WTC11 (cell line): ENCODE data around the gene COPA. TPM values are rescaled to one million over a fixed set of nuclear protein-coding genes. Genes with fewer than 3 reads are reported as not detected.

Source experiments
- ATAC-seq: fragments of 200-7000 bp; cut with Tn5 transposase; 2 replicates; pipeline ENCODE4 v1.10.0; 2021; ENCODE audit warnings: mild to moderate bottlenecking, moderate library complexity
- CTCF ChIA-PET: fragments of 300-600 bp; sonication (Branson Sonifier 250); formaldehyde crosslinking; loops from one replicate; lab custom pipeline; 2021; ENCODE audit warnings: antibody characterized with exemption; lab: Charles Lee
- POLR2A ChIA-PET: fragments of 350-600 bp; sonication (Branson Sonifier 250); formaldehyde crosslinking; loops from one replicate; lab custom pipeline; 2021; ENCODE audit warnings: antibody characterized with exemption; lab: Charles Lee
- DNase-seq: peaks from one replicate; pipeline ENCODE4 v3.0.0; 2021; ENCODE audit warnings: low spot score
- H3K27ac Mint-ChIP-seq: 2 replicates; pipeline ENCODE4 v1.8.0; 2021; ENCODE audit warnings: mixed read lengths
- H3K27me3 Mint-ChIP-seq: 2 replicates; pipeline ENCODE4 v1.8.0; 2021; ENCODE audit warnings: low read depth, mild to moderate bottlenecking, moderate library complexity, mixed read lengths
- H3K36me3 Mint-ChIP-seq: 2 replicates; pipeline ENCODE4 v1.8.0; 2021; ENCODE audit warnings: mixed read lengths
- H3K4me1 Mint-ChIP-seq: 2 replicates; pipeline ENCODE4 v1.8.0; 2022; ENCODE audit warnings: mixed read lengths
- H3K4me3 Mint-ChIP-seq: 2 replicates; pipeline ENCODE4 v1.8.0; 2021; ENCODE audit warnings: mild to moderate bottlenecking, moderate library complexity, mixed read lengths
- H3K9me3 Mint-ChIP-seq: 2 replicates; pipeline ENCODE4 v1.8.0; 2021; ENCODE audit warnings: mixed read lengths
- ATF1 ChIP-seq: sonication (generic); formaldehyde crosslinking; IDR thresholded peaks from 2 replicates; pipeline ENCODE4 v1.8.1; 2023; ENCODE audit warnings: mild to moderate bottlenecking, moderate library complexity, missing genetic modification reagents
- CREB1 ChIP-seq: sonication (generic); formaldehyde crosslinking; IDR thresholded peaks from 2 replicates; pipeline ENCODE4 v1.8.0; 2023; ENCODE audit warnings: mild to moderate bottlenecking, missing genetic modification reagents
- CREM ChIP-seq: sonication (generic); formaldehyde crosslinking; IDR thresholded peaks from 2 replicates; pipeline ENCODE4 v1.8.1; 2022; ENCODE audit warnings: mild to moderate bottlenecking, missing genetic modification reagents, moderate library complexity
- FOXP4 ChIP-seq: sonication (generic); formaldehyde crosslinking; IDR thresholded peaks from 2 replicates; pipeline ENCODE4 v1.8.0; 2022; ENCODE audit warnings: mild to moderate bottlenecking, missing genetic modification reagents
- GABPB1 ChIP-seq: sonication (generic); formaldehyde crosslinking; IDR thresholded peaks from 2 replicates; pipeline ENCODE4 v1.8.1; 2023; ENCODE audit warnings: mild to moderate bottlenecking, missing genetic modification reagents
- JUN ChIP-seq: sonication (generic); formaldehyde crosslinking; IDR thresholded peaks from 2 replicates; pipeline ENCODE4 v1.8.0; 2023; ENCODE audit warnings: mild to moderate bottlenecking, missing genetic modification reagents
- NR3C1 ChIP-seq: sonication (generic); formaldehyde crosslinking; conservative IDR thresholded peaks from 2 replicates; pipeline ENCODE4 v1.8.1; 2023; ENCODE audit warnings: low read depth, mild to moderate bottlenecking, missing genetic modification reagents
- OVOL2 ChIP-seq: fragments of 250-450 bp; sonication (Bioruptor Pico); IDR thresholded peaks from 2 replicates; pipeline ENCODE4 v1.9.0; 2021; ENCODE audit warnings: mild to moderate bottlenecking, borderline replicate concordance
- SOX15 ChIP-seq: fragments of 250-450 bp; sonication (Bioruptor Pico); IDR thresholded peaks from 2 replicates; pipeline ENCODE4 v1.9.0; 2021; ENCODE audit warnings: mild to moderate bottlenecking
- TEAD1 ChIP-seq: sonication (generic); formaldehyde crosslinking; IDR thresholded peaks from 2 replicates; pipeline ENCODE4 v1.8.0; 2022; ENCODE audit warnings: mild to moderate bottlenecking, missing genetic modification reagents
- TP53 ChIP-seq: sonication (generic); formaldehyde crosslinking; IDR thresholded peaks from 2 replicates; pipeline ENCODE4 v1.8.1; 2023; ENCODE audit warnings: mild to moderate bottlenecking, missing genetic modification reagents
- ZNF317 ChIP-seq: sonication (generic); formaldehyde crosslinking; IDR thresholded peaks from 2 replicates; pipeline ENCODE4 v1.8.1; 2023; ENCODE audit warnings: low read depth, mild to moderate bottlenecking, moderate library complexity, missing genetic modification reagents, borderline replicate concordance
- ZNF425 ChIP-seq: fragments of 250-450 bp; sonication (Bioruptor Pico); conservative IDR thresholded peaks from 2 replicates; pipeline ENCODE4 v1.9.0; 2021; ENCODE audit warnings: mild to moderate bottlenecking
- ZNF512 ChIP-seq: sonication (generic); formaldehyde crosslinking; IDR thresholded peaks from 2 replicates; pipeline ENCODE4 v1.8.1; 2022; ENCODE audit warnings: missing genetic modification reagents, borderline replicate concordance
- total RNA-seq: library from RNA; stranded (reverse); gene quantifications from 3 replicates; pipeline ENCODE4 v1.2.3, GENCODE V29; 2021
- TF ChIP-seq, protein P1 (sequence below): sonication (generic); formaldehyde crosslinking; IDR thresholded peaks from 2 replicates; pipeline ENCODE4 v1.8.1; 2022; ENCODE audit warnings: low read depth, mild to moderate bottlenecking, moderate library complexity, missing genetic modification reagents, borderline replicate concordance
- TF ChIP-seq, protein P2 (sequence below): fragments of 250-450 bp; sonication (Bioruptor Pico); IDR thresholded peaks from 2 replicates; pipeline ENCODE4 v2.1.2; 2022; ENCODE audit warnings: mild to moderate bottlenecking, moderate library complexity
- TF ChIP-seq, protein P3 (sequence below): fragments of 250-450 bp; sonication (Bioruptor Pico); IDR thresholded peaks from 2 replicates; pipeline ENCODE4 v1.9.0; 2021; ENCODE audit warnings: mild to moderate bottlenecking

COPA gene
- total RNA-seq, 1 experiment from 2014 or later: 126 TPM

DNA sequence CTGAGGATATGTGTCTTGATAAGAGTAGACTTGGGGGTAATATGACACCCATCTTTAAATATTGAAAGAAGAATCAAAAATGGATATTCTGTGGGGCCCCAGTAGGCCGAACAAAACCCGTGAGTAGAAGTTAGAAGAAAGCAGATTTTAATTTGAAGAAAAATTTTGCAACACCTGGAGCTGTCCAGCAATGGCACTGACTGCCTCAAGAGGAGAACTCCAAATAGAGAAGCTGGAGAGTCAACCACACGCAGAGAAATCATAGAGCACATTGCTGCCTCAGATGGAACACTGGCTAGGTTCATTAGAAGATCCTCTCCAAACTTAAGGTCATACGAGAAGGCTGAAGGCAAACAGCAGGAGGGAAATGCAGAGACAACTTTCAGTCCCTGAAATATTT, 30.6 kb upstream of the COPA start:
- ChIA-PET POLR2A (no interaction called here), CTCF (interaction anchor here (1.0 to 8.3 kb wide), 9 partner anchors 10 to 273 kb away, joined by 3 to 199 read pairs (median 19); partner anchors contain the start of genes COPA, NCSTN, NHLH1 and VANGL2)
- Mint-ChIP-seq H3K27me3 (no peaks in the 10 kb centered on the region), H3K27ac (no peak overlapping the region), H3K9me3 (no peaks in the 10 kb centered on the region), H3K36me3 (no peaks in the 10 kb centered on the region), H3K4me3 (no peak overlapping the region), H3K4me1 (peaks cover 40% of the 10 kb centered on the region)
- DNase-seq (no peak), ATAC-seq (no peak)
- TF ChIP-seq TEAD1 (CRISPR knock-in tag) (no peak), ZNF425 (CRISPR knock-in tag) (no peak), GABPB1 (no peak), CREM (no peak), ZNF512 (CRISPR knock-in tag) (no peak), SOX15 (no peak), FOXP4 (CRISPR knock-in tag) (no peak), OVOL2 (CRISPR knock-in tag) (no peak), JUN (CRISPR knock-in tag) (no peak), ATF1 (no peak), CREB1 (CRISPR knock-in tag) (no peak), NR3C1 (CRISPR knock-in tag) (no peak), TP53 (CRISPR knock-in tag) (no peak)
- TF ChIP-seq, protein P1, sequence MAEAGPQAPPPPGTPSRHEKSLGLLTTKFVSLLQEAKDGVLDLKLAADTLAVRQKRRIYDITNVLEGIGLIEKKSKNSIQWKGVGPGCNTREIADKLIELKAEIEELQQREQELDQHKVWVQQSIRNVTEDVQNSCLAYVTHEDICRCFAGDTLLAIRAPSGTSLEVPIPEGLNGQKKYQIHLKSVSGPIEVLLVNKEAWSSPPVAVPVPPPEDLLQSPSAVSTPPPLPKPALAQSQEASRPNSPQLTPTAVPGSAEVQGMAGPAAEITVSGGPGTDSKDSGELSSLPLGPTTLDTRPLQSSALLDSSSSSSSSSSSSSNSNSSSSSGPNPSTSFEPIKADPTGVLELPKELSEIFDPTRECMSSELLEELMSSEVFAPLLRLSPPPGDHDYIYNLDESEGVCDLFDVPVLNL: no peak
- TF ChIP-seq, protein P2, sequence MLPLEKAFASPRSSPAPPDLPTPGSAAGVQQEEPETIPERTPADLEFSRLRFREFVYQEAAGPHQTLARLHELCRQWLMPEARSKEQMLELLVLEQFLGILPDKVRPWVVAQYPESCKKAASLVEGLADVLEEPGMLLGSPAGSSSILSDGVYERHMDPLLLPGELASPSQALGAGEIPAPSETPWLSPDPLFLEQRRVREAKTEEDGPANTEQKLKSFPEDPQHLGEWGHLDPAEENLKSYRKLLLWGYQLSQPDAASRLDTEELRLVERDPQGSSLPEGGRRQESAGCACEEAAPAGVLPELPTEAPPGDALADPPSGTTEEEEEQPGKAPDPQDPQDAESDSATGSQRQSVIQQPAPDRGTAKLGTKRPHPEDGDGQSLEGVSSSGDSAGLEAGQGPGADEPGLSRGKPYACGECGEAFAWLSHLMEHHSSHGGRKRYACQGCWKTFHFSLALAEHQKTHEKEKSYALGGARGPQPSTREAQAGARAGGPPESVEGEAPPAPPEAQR (CRISPR knock-in tag): no peak

GRCh38 chr1:160371756-160372155, 28.7 kb upstream of the COPA start:
- DNase-seq (no peak), ATAC-seq (no peak)
- H3K4me1 Mint-ChIP-seq: peaks cover 36% of the 10 kb centered on the region
- ChIA-PET POLR2A (interaction anchor here (0.7 to 2.1 kb wide), 2 partner anchors 9 to 227 kb away, joined by 3 to 9 read pairs; no protein-coding TSS in a partner anchor), CTCF (interaction anchor here (1.2 to 2.0 kb wide), 5 partner anchors 9 to 120 kb away, joined by 3 to 20 read pairs (median 6); no protein-coding TSS in a partner anchor)
- no peak overlapping the region for H3K4me3 Mint-ChIP-seq
- no peaks in the 10 kb centered on the region for H3K27me3 Mint-ChIP-seq
- no peaks in the 10 kb centered on the region for H3K36me3 Mint-ChIP-seq
- 0 out of 2 replicates have a peak, but pooled peaks have one; percentile 38 for TF ChIP-seq ZNF317 (CRISPR knock-in tag)
- TF ChIP-seq, protein P3, sequence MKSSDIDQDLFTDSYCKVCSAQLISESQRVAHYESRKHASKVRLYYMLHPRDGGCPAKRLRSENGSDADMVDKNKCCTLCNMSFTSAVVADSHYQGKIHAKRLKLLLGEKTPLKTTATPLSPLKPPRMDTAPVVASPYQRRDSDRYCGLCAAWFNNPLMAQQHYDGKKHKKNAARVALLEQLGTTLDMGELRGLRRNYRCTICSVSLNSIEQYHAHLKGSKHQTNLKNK (CRISPR knock-in tag): no peak
- H3K9me3 Mint-ChIP-seq: no peaks in the 10 kb centered on the region
- no peak overlapping the region for H3K27ac Mint-ChIP-seq
